DOHH2 (cell line): ENCODE measurements around the gene DCDC2.

ENCODE experiments used
- H3F3A ChIP-seq: fragments of 200-600 bp; sonication (generic), shearing (Covaris generic); 2 replicates; pipeline ENCODE4 v1.6.0; 2016; ENCODE audit warnings: antibody characterized with exemption, mild to moderate bottlenecking; ENCODE audit not compliant: control insufficient read depth, insufficient read depth
- H3K27ac ChIP-seq: fragments of 200-600 bp; sonication (generic); 2 replicates; pipeline ENCODE4 v1.5.1; 2014; ENCODE audit warnings: low read depth, mild to moderate bottlenecking, low read length, moderate library complexity
- H3K27me3 ChIP-seq: fragments of 200-600 bp; sonication (generic); 2 replicates; pipeline ENCODE4 v1.6.1; 2014; ENCODE audit warnings: mild to moderate bottlenecking, low read length, mixed read lengths; ENCODE audit not compliant: control insufficient read depth
- H3K36me3 ChIP-seq: fragments of 200-600 bp; sonication (generic); 2 replicates; pipeline ENCODE4 v1.6.1; 2014; ENCODE audit warnings: mild to moderate bottlenecking, low read length, moderate library complexity, mixed read lengths; ENCODE audit not compliant: control insufficient read depth
- H3K4me1 ChIP-seq: fragments of 200-600 bp; sonication (generic); 2 replicates; pipeline ENCODE4 v1.6.1; 2014; ENCODE audit warnings: mild to moderate bottlenecking, low read length, mixed read lengths; ENCODE audit not compliant: control insufficient read depth
- H3K4me2 ChIP-seq: fragments of 200-600 bp; sonication (generic); 2 replicates; pipeline ENCODE4 v1.6.0; 2014; ENCODE audit warnings: mild to moderate bottlenecking, low read length, moderate library complexity
- H3K4me3 ChIP-seq: fragments of 200-600 bp; sonication (generic); 2 replicates; pipeline ENCODE4 v1.5.1; 2014; ENCODE audit warnings: mild to moderate bottlenecking, low read length, mixed read lengths
- H3K79me2 ChIP-seq: fragments of 200-600 bp; sonication (generic); 2 replicates; pipeline ENCODE4 v1.6.1; 2014; ENCODE audit warnings: mild to moderate bottlenecking, low read length, mixed read lengths; ENCODE audit not compliant: control insufficient read depth
- H3K9me2 ChIP-seq: fragments of 200-600 bp; sonication (generic); replicated peaks from 2 replicates; pipeline ENCODE4 v1.6.1; 2014; ENCODE audit warnings: mild to moderate bottlenecking, low read length, mixed read lengths; ENCODE audit not compliant: control insufficient read depth
- H3K9me3 ChIP-seq: fragments of 200-600 bp; sonication (generic); 2 replicates; pipeline ENCODE4 v1.6.1; 2014; ENCODE audit warnings: antibody characterized with exemption, low read length, mixed read lengths; ENCODE audit not compliant: control insufficient read depth, insufficient read depth
- H4K20me1 ChIP-seq: fragments of 200-600 bp; sonication (generic); 2 replicates; pipeline ENCODE4 v1.6.0; 2014; ENCODE audit warnings: low read depth, mild to moderate bottlenecking, antibody characterized with exemption, low read length, moderate library complexity; ENCODE audit not compliant: control insufficient read depth, insufficient read depth
- EZH2phosphoT487 ChIP-seq: fragments of 200-600 bp; sonication (generic); IDR thresholded peaks from 2 replicates; pipeline ENCODE4 v1.6.1; 2017; ENCODE audit warnings: borderline replicate concordance, mild to moderate bottlenecking, antibody characterized with exemption, low read length, moderate library complexity, mixed read lengths
- TF ChIP-seq, protein P1 (sequence below): fragments of 200-600 bp; sonication (generic); IDR thresholded peaks from one replicate; pipeline ENCODE4 v1.5.1; 2014; ENCODE audit warnings: antibody characterized with exemption, mild to moderate bottlenecking, low read depth, low read length; ENCODE audit not compliant: poor library complexity, severe bottlenecking

Gene DCDC2

DNA sequence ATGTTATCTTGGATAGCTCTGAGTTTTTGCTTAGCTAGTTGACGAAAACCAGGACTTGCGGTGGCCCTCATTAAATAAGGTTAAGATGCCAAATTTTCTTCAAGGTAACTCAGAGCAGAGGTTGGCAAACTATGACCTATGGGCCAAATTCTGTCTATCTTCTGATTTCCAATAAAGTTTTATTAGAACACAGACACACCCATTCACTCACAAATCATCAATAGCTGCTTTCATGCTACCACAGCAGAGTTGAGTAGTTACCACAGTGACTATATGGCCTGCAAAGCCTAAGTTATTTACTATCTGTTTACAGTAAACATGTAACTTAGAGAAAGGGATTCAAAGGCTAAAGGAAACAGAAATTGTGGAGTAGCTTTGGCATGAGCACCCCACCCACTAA lies 23.6 kb downstream of the DCDC2 start:
- Histone ChIP-seq H3F3A (no peaks in the 10 kb centered on the region), H3K9me3 (no peaks in the 10 kb centered on the region), H3K27me3 (peaks cover 4% of the 10 kb centered on the region; the same call in 1 of the 2 replicates), H3K27ac (no peak overlapping the region), H3K9me2 (no peaks in the 10 kb centered on the region), H3K4me3 (no peak overlapping the region), H3K36me3 (no peaks in the 10 kb centered on the region), H3K4me1 (no peaks in the 10 kb centered on the region), H4K20me1 (no peaks in the 10 kb centered on the region), H3K79me2 (no peaks in the 10 kb centered on the region), H3K4me2 (no peak overlapping the region)
- TF ChIP-seq, protein P1, sequence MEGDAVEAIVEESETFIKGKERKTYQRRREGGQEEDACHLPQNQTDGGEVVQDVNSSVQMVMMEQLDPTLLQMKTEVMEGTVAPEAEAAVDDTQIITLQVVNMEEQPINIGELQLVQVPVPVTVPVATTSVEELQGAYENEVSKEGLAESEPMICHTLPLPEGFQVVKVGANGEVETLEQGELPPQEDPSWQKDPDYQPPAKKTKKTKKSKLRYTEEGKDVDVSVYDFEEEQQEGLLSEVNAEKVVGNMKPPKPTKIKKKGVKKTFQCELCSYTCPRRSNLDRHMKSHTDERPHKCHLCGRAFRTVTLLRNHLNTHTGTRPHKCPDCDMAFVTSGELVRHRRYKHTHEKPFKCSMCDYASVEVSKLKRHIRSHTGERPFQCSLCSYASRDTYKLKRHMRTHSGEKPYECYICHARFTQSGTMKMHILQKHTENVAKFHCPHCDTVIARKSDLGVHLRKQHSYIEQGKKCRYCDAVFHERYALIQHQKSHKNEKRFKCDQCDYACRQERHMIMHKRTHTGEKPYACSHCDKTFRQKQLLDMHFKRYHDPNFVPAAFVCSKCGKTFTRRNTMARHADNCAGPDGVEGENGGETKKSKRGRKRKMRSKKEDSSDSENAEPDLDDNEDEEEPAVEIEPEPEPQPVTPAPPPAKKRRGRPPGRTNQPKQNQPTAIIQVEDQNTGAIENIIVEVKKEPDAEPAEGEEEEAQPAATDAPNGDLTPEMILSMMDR: no peak
- no peak for TF ChIP-seq EZH2phosphoT487

DNA sequence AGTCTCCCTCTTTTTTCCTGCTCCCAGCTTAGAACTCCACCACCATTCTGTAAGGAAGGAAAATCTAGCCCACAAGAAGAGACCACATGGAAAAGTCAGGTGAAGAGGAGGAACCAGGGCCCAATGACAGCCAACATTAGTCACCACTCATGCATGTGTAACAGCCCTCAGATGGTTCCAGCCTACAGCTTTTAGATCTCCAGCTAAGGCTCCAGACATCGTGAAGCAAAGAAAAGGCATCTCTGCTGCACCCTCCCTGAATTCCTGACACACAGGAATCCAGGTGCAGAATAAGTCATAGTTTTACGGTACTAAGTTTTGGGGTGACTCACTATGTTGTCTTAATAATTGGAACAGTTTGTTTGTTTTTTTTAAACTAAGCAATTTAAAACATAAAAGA lies 25.5 kb downstream of the DCDC2 start:
- H3K79me2 ChIP-seq: no peaks in the 10 kb centered on the region
- H3K4me1 ChIP-seq: no peaks in the 10 kb centered on the region
- H3K27me3 ChIP-seq: peaks cover 4% of the 10 kb centered on the region; the same call in 1 of the 2 replicates
- no peaks in the 10 kb centered on the region for H3K36me3 ChIP-seq
- no peaks in the 10 kb centered on the region for H3K9me2 ChIP-seq
- no peaks in the 10 kb centered on the region for H4K20me1 ChIP-seq
- no peak overlapping the region for H3K4me2 ChIP-seq
- no peaks in the 10 kb centered on the region for H3F3A ChIP-seq
- TF ChIP-seq, protein P1: no peak
- no peaks in the 10 kb centered on the region for H3K9me3 ChIP-seq
- H3K27ac ChIP-seq: no peak overlapping the region
- H3K4me3 ChIP-seq: no peak overlapping the region

DNA sequence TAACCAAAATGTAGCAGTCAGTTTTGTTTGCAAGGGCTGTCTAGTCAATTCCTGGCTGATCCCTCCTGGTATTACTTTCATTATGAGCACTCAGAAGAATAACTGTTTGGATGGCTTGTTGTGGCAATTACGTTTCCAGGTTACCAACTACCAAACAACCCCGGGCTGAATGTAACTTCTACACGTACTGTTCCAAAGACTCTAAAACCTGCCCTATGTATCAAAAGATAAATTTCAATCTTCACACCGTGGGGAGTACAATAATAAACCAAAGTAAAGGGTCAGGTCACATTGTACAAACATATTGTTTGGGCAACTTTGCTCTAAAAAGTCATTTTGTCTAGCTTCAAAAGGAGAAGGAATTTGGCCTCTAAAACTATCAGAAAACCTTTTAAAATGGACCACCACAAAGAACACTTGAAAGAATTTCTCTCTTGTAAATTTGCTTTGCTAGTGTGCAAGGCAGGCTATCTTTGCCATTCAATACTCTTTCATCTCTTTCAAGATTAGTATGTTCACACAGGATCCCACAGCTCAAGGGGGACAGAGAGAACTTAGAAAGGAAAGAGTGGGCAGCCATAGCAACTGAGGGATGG lies 27.6 kb downstream of the DCDC2 start:
- no peak overlapping the region for H3K4me3 ChIP-seq
- H3K27me3 ChIP-seq: peaks cover 3% of the 10 kb centered on the region; the same call in 1 of the 2 replicates
- H3K4me1 ChIP-seq: no peaks in the 10 kb centered on the region
- no peaks in the 10 kb centered on the region for H4K20me1 ChIP-seq
- H3K27ac ChIP-seq: no peak overlapping the region
- H3K4me2 ChIP-seq: no peak overlapping the region
- H3K9me3 ChIP-seq: no peaks in the 10 kb centered on the region
- no peaks in the 10 kb centered on the region for H3K9me2 ChIP-seq
- no peaks in the 10 kb centered on the region for H3F3A ChIP-seq
- H3K36me3 ChIP-seq: no peaks in the 10 kb centered on the region
- no peaks in the 10 kb centered on the region for H3K79me2 ChIP-seq
- no peak for TF ChIP-seq EZH2phosphoT487
- TF ChIP-seq, protein P1: no peak

DNA sequence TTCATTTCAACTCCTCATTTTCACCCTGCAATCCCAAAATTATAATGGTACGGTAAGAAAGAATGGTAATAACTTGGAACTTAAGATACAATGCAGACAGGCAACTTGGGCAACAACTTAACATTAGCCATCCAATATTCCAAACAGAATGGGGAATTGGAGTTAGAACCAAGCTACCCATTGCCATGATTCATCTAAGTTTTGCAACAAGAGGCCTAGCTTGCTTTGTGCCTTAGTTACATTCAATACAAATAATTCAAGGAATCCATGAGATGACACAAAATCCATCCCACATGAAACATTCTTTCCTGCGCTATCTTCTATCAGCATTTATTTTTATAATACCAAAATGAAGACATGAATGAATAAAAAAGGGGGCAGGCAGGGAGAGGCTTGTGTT lies 28.4 kb downstream of the DCDC2 start:
- no peaks in the 10 kb centered on the region for H3K9me2 ChIP-seq
- no peaks in the 10 kb centered on the region for H3K36me3 ChIP-seq
- H3K4me1 ChIP-seq: no peaks in the 10 kb centered on the region
- no peak overlapping the region for H3K4me2 ChIP-seq
- no peak overlapping the region for H3K4me3 ChIP-seq
- no peak overlapping the region for H3K27ac ChIP-seq
- no peaks in the 10 kb centered on the region for H3K27me3 ChIP-seq
- no peaks in the 10 kb centered on the region for H3K9me3 ChIP-seq
- no peaks in the 10 kb centered on the region for H3K79me2 ChIP-seq
- no peaks in the 10 kb centered on the region for H3F3A ChIP-seq
- TF ChIP-seq, protein P1: no peak
- TF ChIP-seq EZH2phosphoT487: no peak
- H4K20me1 ChIP-seq: no peaks in the 10 kb centered on the region
